Esophagus muscularis mucosa (tissue), 4 donors: ENCODE measurements around the gene ZNF322.

Source experiments
- CTCF ChIP-seq, 3 experiments: fragments of 200-600 bp in 2 of 3; fragments of 450-650 bp in 1 of 3; sonication (generic) in 2 of 3; IDR thresholded peaks; one replicate each; pipeline ENCODE4 v1.5.1; 2017 to 2019; ENCODE audit warnings: antibody characterized with exemption in 3 of 3, mild to moderate bottlenecking in 2 of 3, moderate library complexity in 1 of 3
- EP300 ChIP-seq: sonication (generic); formaldehyde crosslinking; IDR thresholded peaks from one replicate; pipeline ENCODE4 v1.6.1; 2017; ENCODE audit warnings: antibody characterized with exemption
- POLR2AphosphoS5 ChIP-seq, 2 donors: sonication (generic); formaldehyde crosslinking; IDR thresholded peaks; one replicate each; pipeline ENCODE4 v1.6.1; 2017; ENCODE audit warnings: antibody characterized with exemption in 2 of 2

GRCh38 chr6:26657256-26657655 lies 2.3 kb downstream of the ZNF322 start:
- TF ChIP-seq EP300: no peak
- no peak for TF ChIP-seq CTCF (IDR thresholded peaks at IDR 0.05)
- no peak for TF ChIP-seq POLR2AphosphoS5 (IDR thresholded peaks at IDR 0.05)
